Type B pancreatic cell (in vitro differentiated cells): ENCODE measurements around the gene CSAD. TPM values are rescaled to one million over a fixed set of nuclear protein-coding genes. Genes with fewer than 3 reads are reported as not detected.

Experiments used
- DNase-seq: peaks from one replicate; pipeline ENCODE4 v3.0.0; 2021; ENCODE audit warnings: mixed read lengths; ENCODE audit not compliant: unreplicated experiment; ENCODE audit errors: extremely low spot score
- H3K27ac Mint-ChIP-seq: 2 replicates; pipeline ENCODE4 v1.8.0; 2021; ENCODE audit warnings: mild to moderate bottlenecking, mixed read lengths
- H3K27me3 Mint-ChIP-seq: 2 replicates; pipeline ENCODE4 v1.8.0; 2021; ENCODE audit warnings: mixed read lengths
- H3K36me3 Mint-ChIP-seq: 2 replicates; pipeline ENCODE4 v1.8.0; 2021; ENCODE audit warnings: mixed read lengths
- H3K4me1 Mint-ChIP-seq: one replicate; pipeline ENCODE4 v1.8.0; 2021; ENCODE audit warnings: mixed read lengths; ENCODE audit not compliant: unreplicated experiment
- H3K4me3 Mint-ChIP-seq: 2 replicates; pipeline ENCODE4 v1.8.0; 2021; ENCODE audit warnings: mild to moderate bottlenecking, mixed read lengths
- H3K9me3 Mint-ChIP-seq: 2 replicates; pipeline ENCODE4 v1.8.0; 2021; ENCODE audit warnings: mixed read lengths
- CTCF ChIP-seq: fragments of 200-600 bp; sonication (generic); conservative IDR thresholded peaks from 2 replicates; pipeline ENCODE4 v1.5.0; 2021; ENCODE audit warnings: antibody characterized with exemption, mild to moderate bottlenecking
- total RNA-seq: library from RNA; stranded (reverse); gene quantifications from 2 replicates; pipeline ENCODE4 v1.2.1, GENCODE V29; 2021; ENCODE audit warnings: low replicate concordance

Gene CSAD
- total RNA-seq, 1 donor from 2014 or later: 49.3 TPM

GRCh38 chr12:53195516-53196420, 15.0 kb upstream of the CSAD start:
- no peak for TF ChIP-seq CTCF
- no peak for DNase-seq
- Mint-ChIP-seq H3K36me3 (no peaks in the 10 kb centered on the region), H3K27ac (no peak overlapping the region), H3K9me3 (no peaks in the 10 kb centered on the region), H3K27me3 (peaks cover 49% of the 10 kb centered on the region), H3K4me1 (no peaks in the 10 kb centered on the region), H3K4me3 (no peak overlapping the region)

GRCh38 chr12:53194973-53195372, 14.2 kb upstream of the CSAD start:
- H3K9me3 Mint-ChIP-seq: no peaks in the 10 kb centered on the region
- no peaks in the 10 kb centered on the region for H3K36me3 Mint-ChIP-seq
- no peaks in the 10 kb centered on the region for H3K4me1 Mint-ChIP-seq
- H3K27ac Mint-ChIP-seq: no peak overlapping the region
- no peak for DNase-seq
- peaks cover 45% of the 10 kb centered on the region for H3K27me3 Mint-ChIP-seq
- H3K4me3 Mint-ChIP-seq: no peak overlapping the region
- no peak for TF ChIP-seq CTCF

- Mint-ChIP-seq H3K27me3 (peaks cover 40% of the 10 kb centered on the region), H3K9me3 (no peaks in the 10 kb centered on the region), H3K4me1 (no peaks in the 10 kb centered on the region), H3K4me3 (no peak overlapping the region), H3K27ac (no peak overlapping the region), H3K36me3 (no peaks in the 10 kb centered on the region)
- no peak for DNase-seq
- no peak for TF ChIP-seq CTCF
These were observed 13.4 kb upstream of the CSAD start for GRCh38 chr12:53193985-53194716.

- Mint-ChIP-seq H3K4me3 (no peak overlapping the region), H3K9me3 (no peaks in the 10 kb centered on the region), H3K36me3 (peaks cover 4% of the 10 kb centered on the region), H3K27me3 (peaks cover 29% of the 10 kb centered on the region), H3K4me1 (no peaks in the 10 kb centered on the region), H3K27ac (no peak overlapping the region)
- no peak for DNase-seq
- no peak for TF ChIP-seq CTCF
These were observed 12.3 kb upstream of the CSAD start for GRCh38 chr12:53193040-53193439.

- no peak overlapping the region for H3K27ac Mint-ChIP-seq
- peaks cover 25% of the 10 kb centered on the region for H3K27me3 Mint-ChIP-seq
- no peak overlapping the region for H3K4me3 Mint-ChIP-seq
- H3K36me3 Mint-ChIP-seq: peaks cover 6% of the 10 kb centered on the region
- no peak for DNase-seq
- no peaks in the 10 kb centered on the region for H3K9me3 Mint-ChIP-seq
- H3K4me1 Mint-ChIP-seq: no peaks in the 10 kb centered on the region
- no peak for TF ChIP-seq CTCF
These were observed 11.9 kb upstream of the CSAD start for GRCh38 chr12:53192531-53193021.
